Measurements from ENCODE around the gene MRTFA.

Gene MRTFA

DNA sequence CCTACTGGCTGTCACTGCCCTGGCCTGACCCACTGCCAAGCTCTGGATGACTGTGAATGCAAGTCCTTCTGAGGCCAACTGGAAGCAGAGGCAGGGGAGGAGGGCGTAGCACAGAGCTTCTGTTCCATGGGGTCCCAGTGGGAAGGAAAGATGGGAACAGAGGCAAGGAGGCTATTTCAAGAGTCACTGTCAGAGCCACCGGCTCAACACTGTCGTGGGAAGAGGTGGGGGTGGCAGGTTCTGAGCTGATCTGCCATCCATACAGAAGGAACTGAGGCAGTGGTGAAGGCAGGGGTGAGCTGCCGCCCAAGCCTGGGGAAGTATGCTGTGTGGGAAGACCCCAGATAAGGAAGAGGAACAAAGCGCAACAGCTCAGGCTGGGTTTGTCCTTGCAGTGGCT is 211.4 kb downstream of the MRTFA start:
- H3K9me3 ChIP-seq (ENCODE audit: low read length) = no peaks in the 10 kb centered on the region

DNA sequence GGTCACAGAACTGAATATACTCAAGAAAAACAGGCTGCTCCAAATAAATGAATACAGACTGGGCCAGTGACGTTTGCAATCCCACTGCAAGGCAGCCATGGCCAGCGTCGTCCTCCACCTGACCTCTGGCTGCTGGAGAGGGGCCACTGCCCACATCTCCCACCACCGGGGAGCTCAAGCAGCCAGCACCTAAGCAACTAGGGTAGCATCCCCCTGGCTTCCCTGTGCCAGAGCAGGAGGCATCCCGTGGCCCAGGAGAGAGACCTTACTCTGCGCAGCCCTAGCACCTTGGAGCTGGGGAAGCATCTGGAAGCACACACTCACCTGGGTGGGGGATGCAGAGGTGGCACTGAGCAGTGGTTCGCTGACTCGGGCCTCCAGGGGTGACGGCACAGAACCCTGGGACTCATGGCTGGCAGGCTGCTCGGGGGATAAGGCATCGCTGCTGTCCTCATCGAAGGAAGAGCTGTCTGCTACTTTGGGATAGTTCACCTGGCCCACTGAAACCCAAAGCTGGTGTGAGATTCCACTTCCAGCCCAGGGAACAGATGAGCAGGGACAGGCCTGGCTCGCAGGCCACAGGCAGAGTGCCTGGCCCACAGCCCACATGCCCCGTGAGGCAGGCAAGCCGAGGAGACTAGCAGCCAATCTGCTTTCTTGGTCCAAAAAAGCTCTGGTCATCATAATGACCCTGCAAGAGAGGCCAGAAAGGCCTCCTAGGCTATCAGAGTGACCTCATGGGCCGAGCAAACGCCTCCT is 212.5 kb downstream of the MRTFA start:
- no peaks in the 10 kb centered on the region for H3K27me3 ChIP-seq (ENCODE audit: control insufficient read depth in 1 of 2, insufficient read depth in 2 of 2, low read length in 2 of 2)
- H3K9ac ChIP-seq (ENCODE audit: low read length) = no peak overlapping the region
- no peak overlapping the region for H3K4me3 ChIP-seq (ENCODE audit: low read depth in 1 of 2, low read length in 2 of 2)
- no peaks in the 10 kb centered on the region for H3K9me3 ChIP-seq (ENCODE audit: low read length)
- no peaks in the 10 kb centered on the region for H3K4me1 ChIP-seq (ENCODE audit: insufficient read depth, low read length)
- peaks cover 80% of the 10 kb centered on the region for H3K36me3 ChIP-seq (ENCODE audit: insufficient read depth, low read length)
- H3K27ac ChIP-seq (ENCODE audit: low read depth, low read length) = no peak overlapping the region

More for the DNA sequence above, 211.4 kb downstream of the MRTFA start:
- H3K9ac ChIP-seq (ENCODE audit: low read length) = no peak overlapping the region
- no peaks in the 10 kb centered on the region for H3K27me3 ChIP-seq (ENCODE audit: control insufficient read depth in 1 of 2, insufficient read depth in 2 of 2, low read length in 2 of 2)
- H3K27ac ChIP-seq (ENCODE audit: low read depth, low read length) = no peak overlapping the region
- no peak overlapping the region for H3K4me3 ChIP-seq (ENCODE audit: low read depth in 1 of 2, low read length in 2 of 2)
- peaks cover 81% of the 10 kb centered on the region for H3K36me3 ChIP-seq (ENCODE audit: insufficient read depth, low read length)
- H3K4me1 ChIP-seq (ENCODE audit: insufficient read depth, low read length) = no peaks in the 10 kb centered on the region

DNA sequence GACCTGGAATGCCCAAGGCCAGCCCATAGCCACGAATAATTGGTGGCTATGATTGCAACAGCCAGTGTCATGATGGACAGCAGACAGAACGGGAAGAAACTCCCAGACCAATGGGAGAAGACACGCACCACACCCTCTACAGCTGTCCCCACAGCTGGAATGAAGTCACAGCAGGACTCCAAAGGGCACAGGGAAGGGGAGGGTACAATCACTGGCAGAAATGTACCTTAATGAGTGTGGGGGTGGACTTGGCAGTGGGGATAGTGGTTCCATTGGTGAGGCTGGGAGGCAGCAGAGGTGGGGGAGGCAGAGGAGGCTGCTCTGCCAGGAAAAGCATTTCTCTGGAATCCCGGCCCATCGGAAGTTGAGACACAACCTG is 213.2 kb downstream of the MRTFA start:
- no peak overlapping the region for H3K4me3 ChIP-seq (ENCODE audit: low read depth in 1 of 2, low read length in 2 of 2)
- H3K27me3 ChIP-seq (ENCODE audit: control insufficient read depth in 1 of 2, insufficient read depth in 2 of 2, low read length in 2 of 2) = no peaks in the 10 kb centered on the region
- no peaks in the 10 kb centered on the region for H3K4me1 ChIP-seq (ENCODE audit: insufficient read depth, low read length)
- peaks cover 78% of the 10 kb centered on the region for H3K36me3 ChIP-seq (ENCODE audit: insufficient read depth, low read length)
- H3K9me3 ChIP-seq (ENCODE audit: low read length) = no peaks in the 10 kb centered on the region
- H3K9ac ChIP-seq (ENCODE audit: low read length) = no peak overlapping the region
- H3K27ac ChIP-seq (ENCODE audit: low read depth, low read length) = no peak overlapping the region

DNA sequence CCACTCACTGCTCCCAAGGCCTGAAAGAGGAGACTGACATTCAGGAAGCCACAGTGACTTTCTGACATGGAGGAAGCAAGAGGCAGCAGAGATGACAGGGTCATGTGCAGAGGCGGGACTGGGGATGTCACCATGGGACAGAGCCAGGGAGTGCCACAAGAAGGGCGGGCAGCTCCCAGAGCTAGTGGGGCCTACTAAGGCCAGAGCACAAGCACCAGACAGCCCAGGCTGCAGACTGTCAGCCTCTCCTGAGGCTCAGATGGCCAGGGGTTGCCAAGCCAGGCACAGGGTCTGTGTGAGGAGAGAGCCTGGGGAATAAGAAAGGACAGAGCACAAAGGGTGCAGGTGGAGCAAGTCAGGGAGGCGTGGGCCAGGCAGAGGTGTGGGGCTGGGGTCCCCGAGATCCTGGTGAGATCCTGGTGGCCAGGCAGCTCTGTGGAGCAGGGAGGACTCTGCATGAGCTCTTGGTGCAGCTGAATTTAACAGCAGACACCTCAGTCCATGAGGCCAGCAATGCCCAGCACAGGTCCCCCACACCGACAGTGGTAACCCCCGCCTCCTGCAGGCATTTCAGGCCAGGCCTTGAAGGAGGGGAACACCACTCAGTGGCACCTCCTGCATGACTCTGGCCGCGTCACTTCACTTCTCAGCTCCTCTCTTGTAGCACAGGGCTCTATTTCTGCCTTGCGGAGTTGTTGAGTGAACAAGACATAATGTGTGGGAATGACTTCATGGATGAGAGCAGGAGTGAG is 213.8 kb downstream of the MRTFA start:
- Histone ChIP-seq H3K27me3 (ENCODE audit: control insufficient read depth in 1 of 2, insufficient read depth in 2 of 2, low read length in 2 of 2) (no peaks in the 10 kb centered on the region), H3K36me3 (ENCODE audit: insufficient read depth, low read length) (peaks cover 78% of the 10 kb centered on the region), H3K4me3 (ENCODE audit: low read depth in 1 of 2, low read length in 2 of 2) (no peak overlapping the region), H3K27ac (ENCODE audit: low read depth, low read length) (no peak overlapping the region), H3K9me3 (ENCODE audit: low read length) (no peaks in the 10 kb centered on the region), H3K4me1 (ENCODE audit: insufficient read depth, low read length) (no peaks in the 10 kb centered on the region), H3K9ac (ENCODE audit: low read length) (no peak overlapping the region)

DNA sequence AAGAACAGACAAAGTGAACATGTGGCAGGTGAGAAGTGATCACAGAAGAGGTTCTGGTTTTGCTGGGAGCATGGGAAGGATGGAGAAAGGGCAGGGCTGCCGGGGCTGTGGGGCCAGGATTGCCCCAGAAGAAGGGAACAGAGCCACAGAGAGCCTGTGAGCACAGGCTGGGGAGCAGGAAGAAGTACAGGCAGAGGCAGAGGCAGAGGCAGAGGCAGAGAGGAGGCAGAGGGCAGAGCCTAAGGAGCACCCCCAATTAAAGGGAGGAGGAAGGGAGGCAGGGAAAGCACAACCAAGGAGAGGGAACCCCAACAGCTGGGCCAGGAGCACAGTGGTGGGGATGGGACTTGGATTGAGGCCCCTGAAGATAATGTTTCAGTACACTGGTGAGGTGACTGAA is 214.6 kb downstream of the MRTFA start:
- no peak overlapping the region for H3K4me3 ChIP-seq (ENCODE audit: low read depth in 1 of 2, low read length in 2 of 2)
- no peak overlapping the region for H3K9ac ChIP-seq (ENCODE audit: low read length)
- no peaks in the 10 kb centered on the region for H3K9me3 ChIP-seq (ENCODE audit: low read length)
- H3K27ac ChIP-seq (ENCODE audit: low read depth, low read length) = no peak overlapping the region
- no peaks in the 10 kb centered on the region for H3K27me3 ChIP-seq (ENCODE audit: control insufficient read depth in 1 of 2, insufficient read depth in 2 of 2, low read length in 2 of 2)
- H3K36me3 ChIP-seq (ENCODE audit: insufficient read depth, low read length) = peaks cover 82% of the 10 kb centered on the region
- no peaks in the 10 kb centered on the region for H3K4me1 ChIP-seq (ENCODE audit: insufficient read depth, low read length)

DNA sequence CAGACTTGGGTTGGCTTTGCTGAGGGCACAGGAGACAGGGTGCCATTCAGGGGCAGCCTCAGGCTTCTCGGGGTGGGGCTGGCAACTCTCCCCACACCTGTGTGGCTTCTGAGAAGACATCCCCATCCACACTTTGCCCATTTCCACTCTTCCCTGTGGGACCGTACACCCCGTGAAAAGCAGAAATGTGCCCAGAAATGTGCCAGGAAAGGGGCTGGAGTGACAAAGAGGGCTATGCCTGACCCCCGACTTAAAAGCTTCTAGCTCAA is 215.5 kb downstream of the MRTFA start:
- no peak overlapping the region for H3K27ac ChIP-seq (ENCODE audit: low read depth, low read length)
- no peaks in the 10 kb centered on the region for H3K27me3 ChIP-seq (ENCODE audit: control insufficient read depth in 1 of 2, insufficient read depth in 2 of 2, low read length in 2 of 2)
- peaks cover 89% of the 10 kb centered on the region for H3K36me3 ChIP-seq (ENCODE audit: insufficient read depth, low read length)
- H3K4me1 ChIP-seq (ENCODE audit: insufficient read depth, low read length) = no peaks in the 10 kb centered on the region
- H3K9ac ChIP-seq (ENCODE audit: low read length) = no peak overlapping the region
- no peaks in the 10 kb centered on the region for H3K9me3 ChIP-seq (ENCODE audit: low read length)
- H3K4me3 ChIP-seq (ENCODE audit: low read depth in 1 of 2, low read length in 2 of 2) = no peak overlapping the region

DNA sequence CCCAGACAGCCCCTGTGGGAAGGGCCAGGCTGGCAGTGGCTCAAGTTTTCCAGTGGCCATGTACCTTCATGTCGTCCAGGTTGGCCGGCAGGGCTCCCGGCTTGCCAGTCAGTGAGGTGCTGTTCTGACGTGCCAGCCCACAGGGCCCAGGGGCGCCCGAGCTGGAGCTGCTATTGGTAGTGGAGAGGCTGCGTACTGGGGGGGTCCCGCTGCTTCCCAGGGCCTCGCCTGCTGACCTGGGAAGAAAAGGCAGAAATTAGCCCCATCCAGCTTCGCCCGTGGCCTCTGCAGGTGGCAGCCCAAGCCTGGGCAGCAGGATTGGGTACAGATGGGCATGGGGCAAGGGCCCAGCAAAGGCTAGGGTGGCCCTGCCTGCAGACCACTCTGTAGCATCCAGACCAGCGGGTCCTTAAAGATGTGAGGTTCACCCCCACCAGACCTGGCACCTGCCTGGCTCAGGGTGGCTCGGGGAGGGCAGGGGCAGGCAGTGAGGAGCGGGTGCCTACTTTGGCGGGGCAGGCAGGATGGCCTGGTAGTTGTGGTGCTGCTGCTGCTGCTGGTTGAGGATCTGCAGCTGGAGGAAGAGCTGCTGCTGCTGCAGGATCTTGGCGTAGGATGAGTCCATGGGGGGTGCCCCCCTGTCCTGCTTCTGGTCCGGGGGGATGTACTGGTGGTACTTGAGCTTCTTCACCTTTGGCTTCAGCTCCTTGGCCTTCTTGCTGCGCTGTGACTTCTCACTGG is 216.0 kb downstream of the MRTFA start:
- no peak overlapping the region for H3K4me3 ChIP-seq (ENCODE audit: low read depth in 1 of 2, low read length in 2 of 2)

DNA sequence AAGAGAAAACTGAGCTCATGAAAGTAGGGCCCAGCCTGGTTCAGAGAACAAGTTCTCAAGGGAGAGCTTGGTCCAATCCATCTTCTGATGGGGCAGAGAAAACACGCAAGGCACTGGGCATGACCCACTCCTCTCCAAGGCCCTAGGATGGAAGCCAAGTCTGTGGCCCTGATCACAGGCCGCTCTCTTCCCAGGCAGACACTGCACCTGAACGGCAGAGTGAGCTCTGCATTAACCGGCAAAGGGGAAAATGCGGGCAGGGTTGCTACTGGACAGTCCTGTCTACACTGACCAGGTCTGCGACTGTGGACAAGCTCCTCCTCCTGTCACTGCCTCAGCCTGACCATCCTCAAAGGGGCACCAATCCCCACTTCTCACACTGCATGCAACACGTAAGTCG is 216.8 kb downstream of the MRTFA start:
- Histone ChIP-seq H3K4me3 (ENCODE audit: low read depth in 1 of 2, low read length in 2 of 2) (no peak overlapping the region), H3K36me3 (ENCODE audit: insufficient read depth, low read length) (peaks cover 78% of the 10 kb centered on the region), H3K27me3 (ENCODE audit: control insufficient read depth in 1 of 2, insufficient read depth in 2 of 2, low read length in 2 of 2) (no peaks in the 10 kb centered on the region), H3K9ac (ENCODE audit: low read length) (no peak overlapping the region), H3K9me3 (ENCODE audit: low read length) (no peaks in the 10 kb centered on the region), H3K27ac (ENCODE audit: low read depth, low read length) (no peak overlapping the region), H3K4me1 (ENCODE audit: insufficient read depth, low read length) (no peaks in the 10 kb centered on the region)

More for the DNA sequence above, 216.0 kb downstream of the MRTFA start:
- no peaks in the 10 kb centered on the region for H3K27me3 ChIP-seq (ENCODE audit: control insufficient read depth in 1 of 2, insufficient read depth in 2 of 2, low read length in 2 of 2)
- no peak overlapping the region for H3K27ac ChIP-seq (ENCODE audit: low read depth, low read length)
- no peaks in the 10 kb centered on the region for H3K9me3 ChIP-seq (ENCODE audit: low read length)
- H3K9ac ChIP-seq (ENCODE audit: low read length) = no peak overlapping the region
- H3K36me3 ChIP-seq (ENCODE audit: insufficient read depth, low read length) = peaks cover 86% of the 10 kb centered on the region
- H3K4me1 ChIP-seq (ENCODE audit: insufficient read depth, low read length) = no peaks in the 10 kb centered on the region

DNA sequence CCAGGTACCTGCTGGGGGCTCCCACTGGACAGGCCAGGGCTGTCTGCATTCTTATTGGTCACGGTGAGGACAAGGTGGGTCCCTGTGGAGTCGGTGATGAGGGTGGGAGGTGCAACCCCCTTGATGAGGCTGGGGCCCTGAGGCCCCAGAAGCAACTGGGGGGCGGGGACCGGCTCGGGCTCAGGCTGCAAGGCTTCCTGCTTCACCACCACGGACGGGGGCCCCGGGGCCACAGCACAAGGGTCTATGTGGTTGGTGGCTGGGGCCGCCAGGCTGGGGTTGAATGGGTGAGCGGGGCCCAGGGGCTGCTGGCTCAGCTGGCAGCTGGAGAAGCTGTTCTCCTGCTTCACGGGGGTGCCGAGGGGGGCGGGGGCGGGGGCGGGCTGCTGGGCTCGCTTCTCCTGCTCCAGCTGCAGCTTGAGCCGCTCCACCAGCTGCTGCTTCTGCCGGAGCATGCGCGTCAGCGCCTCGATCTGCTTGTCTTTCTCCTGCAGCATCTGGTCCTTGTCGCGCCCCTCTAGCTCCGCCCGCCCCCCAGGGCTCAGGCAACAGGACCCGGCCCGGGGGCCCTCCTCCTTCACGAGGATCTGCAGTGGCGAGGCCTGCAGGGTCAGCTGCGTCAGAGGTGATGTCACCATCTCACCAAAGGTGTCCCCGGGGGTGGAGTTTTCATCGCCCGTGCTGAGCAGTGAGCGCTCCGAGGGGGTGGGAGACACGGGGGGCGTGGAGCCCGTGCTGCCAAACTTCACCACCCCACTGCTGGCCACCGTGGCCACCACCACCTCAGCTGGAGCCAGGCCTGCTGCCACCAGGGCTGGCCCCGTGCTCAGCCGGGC is 217.9 kb downstream of the MRTFA start:
- Histone ChIP-seq H3K9ac (ENCODE audit: low read length) (no peak overlapping the region), H3K4me3 (ENCODE audit: low read depth in 1 of 2, low read length in 2 of 2) (no peak overlapping the region), H3K36me3 (ENCODE audit: insufficient read depth, low read length) (peaks cover 68% of the 10 kb centered on the region), H3K4me1 (ENCODE audit: insufficient read depth, low read length) (no peaks in the 10 kb centered on the region), H3K27me3 (ENCODE audit: control insufficient read depth in 1 of 2, insufficient read depth in 2 of 2, low read length in 2 of 2) (no peaks in the 10 kb centered on the region), H3K27ac (ENCODE audit: low read depth, low read length) (no peak overlapping the region), H3K9me3 (ENCODE audit: low read length) (no peaks in the 10 kb centered on the region)

DNA sequence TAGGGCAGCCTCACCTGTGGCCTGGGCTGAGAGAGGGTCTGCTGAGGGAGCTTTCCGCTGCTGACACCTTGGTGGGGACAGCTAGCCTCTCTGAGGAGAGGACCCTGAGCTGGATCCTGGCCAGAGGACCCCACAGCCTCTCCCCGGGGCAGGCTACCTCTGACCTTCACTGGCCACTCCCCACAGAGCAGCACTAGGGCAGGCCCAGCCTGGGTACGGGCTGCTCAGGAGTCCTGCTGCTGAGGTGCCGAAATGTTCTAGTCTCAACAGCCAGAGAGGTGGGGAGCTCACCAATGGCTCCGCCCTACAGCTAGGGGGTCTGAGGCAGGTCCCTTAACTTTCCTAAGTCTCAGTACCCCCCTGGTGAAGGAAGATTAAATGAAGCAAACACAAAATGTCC is 218.6 kb downstream of the MRTFA start:
- H3K27ac ChIP-seq (ENCODE audit: low read depth, low read length) = no peak overlapping the region
- no peaks in the 10 kb centered on the region for H3K4me1 ChIP-seq (ENCODE audit: insufficient read depth, low read length)
- H3K27me3 ChIP-seq (ENCODE audit: control insufficient read depth in 1 of 2, insufficient read depth in 2 of 2, low read length in 2 of 2) = no peaks in the 10 kb centered on the region
- H3K9me3 ChIP-seq (ENCODE audit: low read length) = no peaks in the 10 kb centered on the region
- H3K9ac ChIP-seq (ENCODE audit: low read length) = no peak overlapping the region
- no peak overlapping the region for H3K4me3 ChIP-seq (ENCODE audit: low read depth in 1 of 2, low read length in 2 of 2)
- peaks cover 61% of the 10 kb centered on the region for H3K36me3 ChIP-seq (ENCODE audit: insufficient read depth, low read length)

DNA sequence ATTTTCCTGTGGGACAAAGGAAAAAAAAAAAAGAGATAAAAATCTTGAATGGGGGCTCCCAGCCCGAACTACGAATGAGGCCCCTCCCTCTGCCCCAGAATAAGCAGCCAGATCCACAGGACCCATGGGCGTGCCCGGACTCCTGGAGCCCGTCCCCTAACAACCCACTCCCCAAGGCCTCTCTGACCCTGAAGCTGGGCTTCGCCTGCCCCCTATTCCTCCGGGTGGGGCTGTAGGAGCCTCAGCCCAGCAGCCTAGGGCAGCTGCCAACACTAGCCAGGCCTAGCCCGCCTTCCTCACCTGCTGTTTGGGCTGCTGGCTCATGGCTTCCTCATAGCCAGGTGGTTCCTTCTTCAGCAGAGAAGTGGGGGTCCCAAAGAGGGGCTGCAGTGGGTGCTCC is 219.5 kb downstream of the MRTFA start:
- Histone ChIP-seq H3K9me3 (ENCODE audit: low read length) (no peaks in the 10 kb centered on the region), H3K27ac (ENCODE audit: low read depth, low read length) (no peak overlapping the region), H3K36me3 (ENCODE audit: insufficient read depth, low read length) (peaks cover 59% of the 10 kb centered on the region), H3K9ac (ENCODE audit: low read length) (no peak overlapping the region), H3K27me3 (ENCODE audit: control insufficient read depth in 1 of 2, insufficient read depth in 2 of 2, low read length in 2 of 2) (no peaks in the 10 kb centered on the region), H3K4me1 (ENCODE audit: insufficient read depth, low read length) (no peaks in the 10 kb centered on the region), H3K4me3 (ENCODE audit: low read depth in 1 of 2, low read length in 2 of 2) (no peak overlapping the region)

Data from muscle layer of colon (tissue), 2 donors.